Measurements from ENCODE around the gene PLCE1.

DNA sequence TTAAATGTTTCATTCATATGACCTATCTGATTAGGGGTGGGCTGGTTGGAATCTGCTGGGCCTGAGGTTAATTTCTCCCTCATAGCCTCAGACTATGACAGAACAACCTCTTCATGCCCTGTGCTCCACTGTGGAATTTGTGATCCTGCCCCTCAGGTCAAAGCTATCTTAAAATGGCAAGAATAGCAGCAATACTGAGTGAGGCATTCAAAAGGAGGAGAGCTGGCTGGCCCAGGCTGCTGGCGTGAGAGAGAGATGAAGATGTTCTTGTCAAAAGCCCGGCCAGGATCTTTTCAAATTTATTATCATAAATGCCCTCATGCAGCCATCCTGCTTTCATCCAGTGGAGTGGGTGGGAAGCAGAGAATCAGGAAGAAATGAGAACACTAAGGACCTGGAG, 41.8 kb upstream of the PLCE1 start:
- TF ChIP-seq, protein P1, sequence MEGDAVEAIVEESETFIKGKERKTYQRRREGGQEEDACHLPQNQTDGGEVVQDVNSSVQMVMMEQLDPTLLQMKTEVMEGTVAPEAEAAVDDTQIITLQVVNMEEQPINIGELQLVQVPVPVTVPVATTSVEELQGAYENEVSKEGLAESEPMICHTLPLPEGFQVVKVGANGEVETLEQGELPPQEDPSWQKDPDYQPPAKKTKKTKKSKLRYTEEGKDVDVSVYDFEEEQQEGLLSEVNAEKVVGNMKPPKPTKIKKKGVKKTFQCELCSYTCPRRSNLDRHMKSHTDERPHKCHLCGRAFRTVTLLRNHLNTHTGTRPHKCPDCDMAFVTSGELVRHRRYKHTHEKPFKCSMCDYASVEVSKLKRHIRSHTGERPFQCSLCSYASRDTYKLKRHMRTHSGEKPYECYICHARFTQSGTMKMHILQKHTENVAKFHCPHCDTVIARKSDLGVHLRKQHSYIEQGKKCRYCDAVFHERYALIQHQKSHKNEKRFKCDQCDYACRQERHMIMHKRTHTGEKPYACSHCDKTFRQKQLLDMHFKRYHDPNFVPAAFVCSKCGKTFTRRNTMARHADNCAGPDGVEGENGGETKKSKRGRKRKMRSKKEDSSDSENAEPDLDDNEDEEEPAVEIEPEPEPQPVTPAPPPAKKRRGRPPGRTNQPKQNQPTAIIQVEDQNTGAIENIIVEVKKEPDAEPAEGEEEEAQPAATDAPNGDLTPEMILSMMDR (IDR thresholded peaks at IDR 0.05; ENCODE audit: extremely low read depth in 1 of 2, insufficient read depth in 1 of 2, low read depth in 1 of 2, low read length in 2 of 2), result no peak
- TF ChIP-seq EZH2 (IDR thresholded peaks at IDR 0.05; ENCODE audit: borderline replicate concordance, low read depth, low read length, severe bottlenecking), result no peak
- TF ChIP-seq POLR2A (IDR thresholded peaks at IDR 0.05; ENCODE audit: low read depth, low read length), result no peak
- TF ChIP-seq, protein P2, sequence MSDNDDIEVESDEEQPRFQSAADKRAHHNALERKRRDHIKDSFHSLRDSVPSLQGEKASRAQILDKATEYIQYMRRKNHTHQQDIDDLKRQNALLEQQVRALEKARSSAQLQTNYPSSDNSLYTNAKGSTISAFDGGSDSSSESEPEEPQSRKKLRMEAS (IDR thresholded peaks at IDR 0.05; ENCODE audit: insufficient read depth, insufficient read length), result no peak
- no peak for TF ChIP-seq POLR2AphosphoS5 (IDR thresholded peaks at IDR 0.05; ENCODE audit: insufficient read depth, low read depth, low read length)
- TF ChIP-seq GATA2 (IDR thresholded peaks at IDR 0.05; ENCODE audit: insufficient read depth, insufficient read length, low read depth, low read length), result no peak
- TF ChIP-seq MYC (IDR thresholded peaks at IDR 0.05; ENCODE audit: low read depth, low read length), result no peak

Measured in endothelial cell of umbilical vein (primary cell).